ENCODE measurements around the gene SLC35F2. TPM values are rescaled to one million over a fixed set of nuclear protein-coding genes. Genes with fewer than 3 reads are reported as not detected.

The SLC35F2 gene
- total and polyA plus RNA-seq, 2 of the 8 experiments (the other 6 are each of a cell fraction or from before 2014, with no cell fraction given) = 15.1 to 29.7 TPM

- Histone ChIP-seq H3K36me3 (ENCODE audit: control insufficient read depth in 2 of 4, insufficient read depth in 4 of 4, low read length in 3 of 4) (no peaks in the 10 kb centered on the region), H2BK120ac (replicated peaks; ENCODE audit: low read depth, low read length) (no peak overlapping the region), H2BK12ac (ENCODE audit: low read depth, low read length) (no peak overlapping the region), H3K56ac (replicated peaks; ENCODE audit: insufficient read length, low read depth, low read length) (no peak overlapping the region), H3K4me2 (ENCODE audit: insufficient read depth in 1 of 2, low read depth in 2 of 2, low read length in 2 of 2) (no peak overlapping the region), H2BK5ac (ENCODE audit: low read depth, low read length) (no peak overlapping the region), H2AK5ac (ENCODE audit: low read depth, low read length) (no peak overlapping the region), H3K18ac (ENCODE audit: extremely low read depth, low read length) (no peak overlapping the region), H3K4ac (replicated peaks; ENCODE audit: insufficient read length, low read depth, low read length) (no peak overlapping the region), H3K79me2 (ENCODE audit: control insufficient read depth in 1 of 2, insufficient read depth in 2 of 2, low read length in 2 of 2) (no peaks in the 10 kb centered on the region), H4K20me1 (replicated peaks in 1 of 2; ENCODE audit: control insufficient read depth in 1 of 2, insufficient read depth in 2 of 2, low read length in 2 of 2) (no peaks in the 10 kb centered on the region), H3K27me3 (replicated peaks in 1 of 4; ENCODE audit: control insufficient read depth in 3 of 4, extremely low read depth in 1 of 4, insufficient read depth in 3 of 4, low read length in 3 of 4) (no peaks in the 10 kb centered on the region), H3K79me1 (ENCODE audit: low read depth, low read length) (no peaks in the 10 kb centered on the region), H3K9ac (replicated peaks in 1 of 4; ENCODE audit: extremely low read depth in 1 of 4, low read depth in 3 of 4, low read length in 3 of 4) (no peak overlapping the region), H3K23me2 (ENCODE audit: low read depth, low read length) (no peaks in the 10 kb centered on the region), H3K14ac (ENCODE audit: insufficient read length) (no peak overlapping the region), H3K4me1 (replicated peaks in 1 of 4; ENCODE audit: control insufficient read depth in 3 of 4, insufficient read depth in 4 of 4, low read length in 3 of 4) (peaks cover 0 to 3% (median 0%) of the 10 kb centered on the region in 4 experiments; a peak in 1 of 7 replicates), H2BK20ac (ENCODE audit: low read length) (no peak overlapping the region), H3K27ac (ENCODE audit: low read depth, low read length) (no peak overlapping the region), H2AFZ (ENCODE audit: low read length) (no peak overlapping the region), H3K4me3 (ENCODE audit: extremely low read depth in 1 of 4, insufficient read depth in 2 of 4, low read depth in 3 of 4, low read length in 4 of 4) (no peak overlapping the region), H3K9me3 (ENCODE audit: insufficient read depth in 2 of 2, low read depth in 1 of 2, low read length in 1 of 2) (no peaks in the 10 kb centered on the region), H3K23ac (ENCODE audit: insufficient read length) (no peak overlapping the region), H4K5ac (ENCODE audit: insufficient read length, low read depth, low read length) (no peak overlapping the region), H4K91ac (replicated peaks; ENCODE audit: insufficient read length, low read length) (no peak overlapping the region), H4K8ac (ENCODE audit: extremely low read depth, insufficient read depth, low read length) (no peak overlapping the region), H2BK15ac (ENCODE audit: low read length) (no peak overlapping the region)
- POLR2A ChIA-PET (ENCODE audit: partially characterized antibody) = no interaction called here
- DNase-seq (ENCODE audit: low read depth in 1 of 2, low spot score in 2 of 2) (no peak), FAIRE-seq (no peak)
- TF ChIP-seq ZNF274 (IDR thresholded peaks at IDR 0.05; ENCODE audit: borderline replicate concordance, extremely low read depth, low read length) (no peak), FOSL1 (IDR thresholded peaks at IDR 0.05; ENCODE audit: insufficient read depth, low read depth, low read length) (no peak)
- 94% methylated on average over 4 of the region's 4 CpGs; no CpG with 5 or more reads in 1 of the 2 experiments for WGBS, 2 experiments (ENCODE audit: extremely low coverage in 1 of 2, insufficient coverage in 1 of 2, insufficient read length in 1 of 2, insufficient replicate concordance in 2 of 2, low coverage in 1 of 2, low lambda C conversion rate in 2 of 2, missing lambda C conversion rate in 1 of 2)
- CTCF ChIA-PET (ENCODE audit: partially characterized antibody) = interaction anchor here (1.2 to 2.2 kb wide), 3 partner anchors 12 to 17 kb away, joined by 4 to 10 read pairs (median 5); no protein-coding TSS in a partner anchor
These were observed 75.5 kb downstream of the SLC35F2 start for GRCh38 chr11:107783121-107783520.

Data from H1 (cell line).